PC-3 (cell line): ENCODE measurements around the gene PHKG1.

ENCODE experiments used
- CTCF ChIP-seq: fragments of 300-600 bp; sonication (generic); conservative IDR thresholded peaks from 2 replicates; pipeline ENCODE4 v1.5.1; 2017; ENCODE audit warnings: antibody characterized with exemption, low read depth, mild to moderate bottlenecking, low read length
- EZH2 ChIP-seq: fragments of 300-600 bp; sonication (generic); IDR thresholded peaks from one replicate; pipeline ENCODE4 v1.6.1; 2017; ENCODE audit warnings: antibody characterized with exemption, mild to moderate bottlenecking, low read length; ENCODE audit not compliant: unreplicated experiment
- EZH2phosphoT487 ChIP-seq: fragments of 300-600 bp; sonication (generic); IDR thresholded peaks from 2 replicates; pipeline ENCODE4 v1.6.1; 2018; ENCODE audit warnings: mild to moderate bottlenecking, antibody characterized with exemption, low read length, borderline replicate concordance

- TF ChIP-seq CTCF (no peak), EZH2 (no peak), EZH2phosphoT487 (no peak)
Observed at GRCh38 chr7:56063882-56064625, 28.7 kb downstream of the PHKG1 start, which contains the start of gene SUMF2.
